Memory B cell (primary cell): ENCODE measurements around the gene VAMP2.

Experiments
- ATAC-seq: fragments of 150-1000 bp; cut with Tn5 transposase; 2 replicates; pipeline ENCODE4 v1.10.0; 2021; ENCODE audit warnings: low read depth, mild to moderate bottlenecking, moderate library complexity
- DNase-seq, 2 donors: peaks; one replicate each; pipeline ENCODE4 v3.0.0; 2022; ENCODE audit warnings: low spot score in 2 of 2
- H3K27ac Mint-ChIP-seq: one replicate; pipeline ENCODE4 v1.8.0; 2022; ENCODE audit warnings: mild to moderate bottlenecking, moderate library complexity, mixed read lengths
- H3K27me3 Mint-ChIP-seq: one replicate; pipeline ENCODE4 v1.8.0; 2022; ENCODE audit warnings: mixed read lengths
- H3K36me3 Mint-ChIP-seq: one replicate; pipeline ENCODE4 v1.8.0; 2022; ENCODE audit warnings: mild to moderate bottlenecking, mixed read lengths
- H3K4me1 Mint-ChIP-seq: one replicate; pipeline ENCODE4 v1.8.0; 2022; ENCODE audit warnings: mixed read lengths
- H3K4me3 Mint-ChIP-seq: one replicate; pipeline ENCODE4 v1.8.0; 2022; ENCODE audit warnings: mild to moderate bottlenecking, moderate library complexity, mixed read lengths
- H3K9me3 Mint-ChIP-seq: one replicate; pipeline ENCODE4 v1.8.0; 2022; ENCODE audit warnings: mixed read lengths

VAMP2 gene

DNA sequence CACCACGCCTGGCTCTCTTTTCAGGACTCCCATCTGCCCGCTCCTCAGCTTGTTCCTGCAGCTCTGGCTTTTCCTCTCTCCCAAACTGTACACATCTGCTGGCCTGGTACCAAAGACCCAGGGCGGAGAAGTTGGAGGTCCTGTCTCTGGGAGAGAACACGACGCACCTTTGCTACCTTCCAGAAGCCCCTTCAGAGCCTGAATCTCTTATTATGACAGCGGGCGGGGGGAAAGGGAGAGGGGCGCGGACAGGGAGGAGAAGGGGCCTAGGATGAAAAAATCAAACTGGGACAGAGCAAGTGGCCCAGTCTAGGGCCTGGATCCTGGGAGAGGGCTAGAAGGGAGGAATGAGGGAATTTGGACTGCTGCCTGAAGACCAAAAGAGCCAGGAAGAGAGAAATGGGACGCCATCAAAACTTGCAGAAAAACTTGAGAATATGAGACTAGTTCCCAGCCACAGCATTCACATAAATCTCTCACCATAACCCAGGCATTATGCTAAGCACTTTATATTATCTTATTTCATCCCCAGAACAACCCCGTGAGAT, 8.1 kb downstream of the VAMP2 start:
- no peak overlapping the region for H3K27ac Mint-ChIP-seq
- H3K4me3 Mint-ChIP-seq: no peak overlapping the region
- H3K36me3 Mint-ChIP-seq: peaks cover 2% of the 10 kb centered on the region
- no peak for ATAC-seq
- H3K27me3 Mint-ChIP-seq: no peaks in the 10 kb centered on the region
- H3K4me1 Mint-ChIP-seq: peaks cover 42% of the 10 kb centered on the region
- no peaks in the 10 kb centered on the region for H3K9me3 Mint-ChIP-seq
- DNase-seq: no peak

DNA sequence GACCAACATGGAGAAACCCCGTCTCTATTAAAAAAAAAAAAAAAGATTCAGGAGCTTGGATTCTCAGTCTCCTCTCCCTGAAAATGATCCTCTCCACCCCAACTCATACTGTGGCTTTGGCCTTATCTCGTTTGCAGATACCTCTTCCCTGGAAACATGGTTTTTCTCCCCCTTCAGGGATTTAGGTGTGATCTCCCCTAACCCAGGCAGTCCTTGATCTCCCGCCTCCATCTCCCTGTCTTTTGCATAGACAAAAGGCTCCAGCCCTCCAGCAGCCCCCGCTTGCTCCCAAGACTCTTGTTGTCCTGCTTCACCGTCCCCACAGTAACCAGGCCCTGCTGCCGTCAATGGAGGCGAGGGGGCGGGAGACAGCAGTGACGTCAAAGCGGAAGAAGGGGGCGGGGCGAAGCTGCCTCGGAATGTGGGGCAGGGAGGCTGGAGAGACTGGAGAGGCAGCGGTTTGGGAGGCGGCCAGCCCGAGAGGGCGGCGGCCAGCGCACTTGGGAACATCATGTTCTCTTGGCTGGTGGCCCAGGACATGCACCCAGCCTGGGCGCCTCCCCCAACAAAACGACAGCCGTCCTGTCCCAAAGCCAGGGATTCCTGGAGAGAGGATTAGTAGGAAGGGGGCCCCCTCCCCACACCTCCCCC, 8.7 kb downstream of the VAMP2 start:
- Mint-ChIP-seq H3K4me1 (peaks cover 43% of the 10 kb centered on the region), H3K27me3 (no peaks in the 10 kb centered on the region), H3K27ac (no peak overlapping the region), H3K4me3 (peak overlapping the region; percentile 43), H3K36me3 (peaks cover 6% of the 10 kb centered on the region), H3K9me3 (no peaks in the 10 kb centered on the region)
- ATAC-seq (no peak), DNase-seq (peak; percentile 80 to 85)

DNA sequence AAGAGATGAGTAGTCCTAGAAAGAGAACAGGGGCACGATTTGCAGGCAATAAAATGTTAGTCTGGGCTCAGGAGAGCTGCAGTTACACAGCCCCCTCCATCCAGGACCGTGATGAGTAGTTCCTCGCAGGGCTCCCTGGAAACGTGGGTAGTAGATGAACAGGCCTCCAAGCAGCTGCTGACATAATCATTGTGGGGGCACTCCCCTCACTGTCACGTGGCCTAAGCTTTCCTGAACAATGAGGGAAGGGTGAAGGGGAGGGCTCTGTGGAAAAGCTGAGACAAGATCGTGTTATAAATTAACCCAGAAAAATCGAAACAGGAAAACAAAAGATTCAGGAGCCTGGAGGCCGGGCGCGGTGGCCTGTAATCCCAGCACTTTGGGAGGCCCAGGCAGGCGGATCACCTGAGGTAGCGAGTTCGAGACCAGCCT, 9.2 kb downstream of the VAMP2 start:
- peaks cover 8% of the 10 kb centered on the region for H3K36me3 Mint-ChIP-seq
- H3K4me1 Mint-ChIP-seq: peaks cover 39% of the 10 kb centered on the region
- no peak for ATAC-seq
- H3K4me3 Mint-ChIP-seq: peak overlapping the region; percentile 12
- H3K27ac Mint-ChIP-seq: no peak overlapping the region
- H3K9me3 Mint-ChIP-seq: no peaks in the 10 kb centered on the region
- peak in 1 of 2 donors; percentile 24 for DNase-seq
- H3K27me3 Mint-ChIP-seq: no peaks in the 10 kb centered on the region

DNA sequence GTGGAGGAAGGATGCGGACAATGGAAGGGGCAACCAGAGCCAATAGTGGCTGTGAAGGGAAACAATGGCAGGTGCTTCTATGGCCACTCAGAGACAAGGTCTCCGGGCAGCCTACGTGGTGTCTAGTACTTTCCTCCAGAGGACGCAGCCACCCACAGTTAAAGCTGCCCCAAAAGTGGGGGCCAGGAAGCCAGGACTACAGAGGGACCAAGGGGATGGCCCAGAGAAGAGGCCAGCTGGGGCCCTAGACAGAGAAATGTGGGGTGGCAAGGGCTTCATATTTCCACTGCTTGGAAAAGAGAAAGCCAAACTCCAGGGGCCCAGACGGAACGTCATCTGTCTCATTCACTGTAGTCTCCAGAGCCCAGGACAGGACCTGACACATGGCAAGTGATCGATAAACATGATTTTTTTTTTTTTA, 9.7 kb downstream of the VAMP2 start:
- no peaks in the 10 kb centered on the region for H3K9me3 Mint-ChIP-seq
- no peaks in the 10 kb centered on the region for H3K27me3 Mint-ChIP-seq
- no peak for DNase-seq
- peak overlapping the region; percentile 12 for H3K4me3 Mint-ChIP-seq
- H3K36me3 Mint-ChIP-seq: peaks cover 12% of the 10 kb centered on the region
- no peak for ATAC-seq
- H3K27ac Mint-ChIP-seq: no peak overlapping the region
- peaks cover 38% of the 10 kb centered on the region for H3K4me1 Mint-ChIP-seq

DNA sequence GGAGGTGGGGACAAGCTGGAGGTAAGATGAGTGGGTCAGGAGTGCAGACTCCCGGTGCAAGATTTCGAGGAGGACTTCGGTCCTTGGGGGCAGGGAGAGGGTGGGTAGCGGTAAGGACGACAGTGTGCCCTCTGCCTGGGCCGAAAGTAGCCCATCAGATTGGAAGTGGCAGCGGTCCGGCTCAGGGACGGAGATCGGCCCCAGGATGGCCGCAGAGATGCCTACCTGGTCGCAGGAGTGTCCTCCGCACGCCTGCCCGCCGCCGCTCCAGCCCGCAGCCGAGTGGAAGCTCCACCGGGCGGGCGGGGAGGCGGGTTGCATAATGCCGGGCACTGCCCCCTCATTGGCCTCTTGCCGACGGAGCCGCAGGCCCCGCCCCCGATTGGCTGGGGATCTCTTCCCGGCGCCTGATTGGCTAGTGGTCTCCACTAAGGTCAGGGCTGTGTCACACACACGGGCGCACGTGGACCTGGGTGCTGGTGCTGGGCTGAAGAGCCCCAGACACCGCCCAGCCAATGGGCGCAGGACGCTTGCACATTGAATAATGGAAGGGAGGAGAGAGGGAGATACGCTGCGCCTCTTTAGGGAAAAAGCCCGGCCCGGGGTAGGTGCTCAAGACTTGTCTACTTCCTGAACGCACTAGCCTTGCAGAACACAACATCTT, 10.5 kb downstream of the VAMP2 start, which contains the start of gene PER1:
PER1 (minus strand) TSS at position 293 of the 664 bp plus-strand sequence. CDS start 1,698 bp downstream, outside the sequence.
- Mint-ChIP-seq H3K4me3 (peak within 1 kb of the TSS; percentile 84), H3K4me1 (peaks cover 38% of the 10 kb centered on the region), H3K27ac (peak within 1 kb of the TSS; percentile 91), H3K36me3 (peaks cover 17% of the 10 kb centered on the region), H3K9me3 (no peaks in the 10 kb centered on the region), H3K27me3 (no peaks in the 10 kb centered on the region)
- ATAC-seq (peak; percentile 1), DNase-seq (peak; percentile 62)

DNA sequence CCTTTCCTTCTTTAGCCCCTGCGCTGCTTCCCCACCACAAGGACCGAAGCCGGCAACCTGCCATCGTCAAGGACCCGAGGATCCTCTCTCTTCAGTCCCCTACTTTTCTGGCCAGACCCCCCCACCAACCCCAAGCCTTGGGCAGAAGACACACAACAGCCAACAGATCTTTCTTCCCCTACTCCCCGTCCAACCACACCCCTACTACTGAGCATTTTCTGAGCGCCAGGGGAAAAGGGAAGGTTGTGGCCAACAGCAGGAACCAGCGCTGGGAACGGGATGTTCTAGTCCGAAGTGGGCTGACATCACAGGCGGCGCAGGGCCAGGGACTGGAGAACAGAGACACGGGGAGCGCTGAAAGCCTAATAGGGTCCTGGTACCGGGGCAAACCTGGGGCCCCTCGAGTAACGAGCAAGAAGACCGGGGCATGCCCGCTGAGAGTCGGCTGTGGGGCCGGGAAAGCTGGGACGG, 11.1 kb downstream of the VAMP2 start:
- H3K27me3 Mint-ChIP-seq: no peaks in the 10 kb centered on the region
- H3K4me1 Mint-ChIP-seq: peaks cover 41% of the 10 kb centered on the region
- peaks cover 21% of the 10 kb centered on the region for H3K36me3 Mint-ChIP-seq
- no peaks in the 10 kb centered on the region for H3K9me3 Mint-ChIP-seq
- peak overlapping the region; percentile 84 for H3K4me3 Mint-ChIP-seq
- H3K27ac Mint-ChIP-seq: peak overlapping the region; percentile 91
- DNase-seq: peak in 1 of 2 donors; percentile 49
- ATAC-seq: no peak

DNA sequence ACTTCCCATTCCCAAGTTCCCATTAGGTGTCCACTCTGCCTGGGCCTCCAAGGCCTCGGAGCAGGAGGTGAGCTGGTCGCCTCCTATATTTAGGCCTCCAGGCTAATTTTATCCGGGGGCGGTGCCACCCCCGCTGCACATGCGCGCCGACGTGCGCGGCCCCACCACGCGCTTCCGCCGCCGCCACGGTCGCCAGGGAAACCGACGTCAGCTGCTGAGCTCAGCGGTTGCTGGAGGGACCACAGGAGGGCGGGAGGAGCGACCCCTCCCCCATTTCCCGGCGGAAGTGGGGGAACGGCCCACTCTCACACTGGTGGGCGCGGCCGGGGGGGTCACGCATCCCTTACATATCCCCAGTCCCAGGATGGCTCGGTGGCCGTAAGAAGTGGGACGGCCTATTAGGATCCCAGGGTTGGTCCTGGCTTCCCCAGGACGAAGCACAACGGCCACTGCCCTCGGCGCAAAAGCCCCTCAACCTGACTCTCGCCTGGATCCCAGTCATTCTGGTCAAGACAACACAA, 11.6 kb downstream of the VAMP2 start:
- peak; percentile 86 to 91 for DNase-seq
- no peaks in the 10 kb centered on the region for H3K9me3 Mint-ChIP-seq
- H3K27me3 Mint-ChIP-seq: no peaks in the 10 kb centered on the region
- peak; percentile 68 for ATAC-seq
- H3K4me1 Mint-ChIP-seq: peaks cover 41% of the 10 kb centered on the region
- peak overlapping the region; percentile 91 for H3K27ac Mint-ChIP-seq
- H3K36me3 Mint-ChIP-seq: peaks cover 26% of the 10 kb centered on the region
- peak overlapping the region; percentile 84 for H3K4me3 Mint-ChIP-seq

DNA sequence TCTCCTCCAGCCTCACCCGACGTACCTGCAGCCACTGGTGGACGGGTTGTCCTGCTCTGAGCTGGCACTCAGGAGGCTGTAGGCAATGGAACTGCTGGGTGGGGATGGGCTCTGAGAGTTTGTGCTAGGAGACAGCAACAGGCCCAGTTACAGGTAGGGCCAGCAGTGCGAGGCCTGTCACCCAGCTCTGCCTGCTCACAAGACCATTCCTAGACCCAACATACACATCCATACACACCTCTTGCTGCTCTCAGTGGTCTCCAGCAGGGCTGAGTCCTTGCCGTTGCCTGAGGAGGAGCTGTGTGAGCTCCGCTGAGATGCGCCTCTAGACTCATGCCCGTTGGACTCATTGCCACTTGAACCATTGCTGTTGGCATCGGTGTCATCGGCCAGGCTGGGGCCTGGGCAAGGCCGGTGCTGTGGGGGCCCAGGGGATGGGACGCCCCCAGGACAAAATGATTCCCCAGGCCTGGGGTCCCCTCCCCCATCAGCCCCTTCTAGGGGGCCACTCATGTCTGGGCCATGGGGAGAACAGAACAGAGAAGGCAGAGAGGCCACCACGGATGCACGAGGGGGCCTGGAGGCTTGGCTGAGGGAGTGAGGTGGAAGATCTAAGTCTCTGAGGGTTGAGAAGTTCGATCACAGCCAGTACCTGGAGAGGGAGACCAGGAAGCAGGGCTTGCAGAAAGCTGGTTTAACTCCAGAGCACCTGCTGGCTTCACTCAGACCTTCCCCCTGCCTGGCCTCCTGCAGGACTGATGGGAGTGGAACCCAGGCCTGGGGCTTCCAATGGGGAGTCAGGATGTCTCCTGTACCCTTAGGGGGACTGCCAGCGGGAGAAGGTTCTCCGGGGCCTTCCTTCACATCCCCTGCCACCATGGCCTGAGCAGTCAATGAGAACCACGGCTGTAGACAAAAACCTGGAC, 12.3 kb downstream of the VAMP2 start:
- Mint-ChIP-seq H3K9me3 (no peaks in the 10 kb centered on the region), H3K4me1 (peaks cover 40% of the 10 kb centered on the region), H3K36me3 (peaks cover 29% of the 10 kb centered on the region), H3K27ac (peak overlapping the region; percentile 91), H3K4me3 (peak overlapping the region; percentile 84), H3K27me3 (no peaks in the 10 kb centered on the region)
- DNase-seq (no peak), ATAC-seq (no peak)

DNA sequence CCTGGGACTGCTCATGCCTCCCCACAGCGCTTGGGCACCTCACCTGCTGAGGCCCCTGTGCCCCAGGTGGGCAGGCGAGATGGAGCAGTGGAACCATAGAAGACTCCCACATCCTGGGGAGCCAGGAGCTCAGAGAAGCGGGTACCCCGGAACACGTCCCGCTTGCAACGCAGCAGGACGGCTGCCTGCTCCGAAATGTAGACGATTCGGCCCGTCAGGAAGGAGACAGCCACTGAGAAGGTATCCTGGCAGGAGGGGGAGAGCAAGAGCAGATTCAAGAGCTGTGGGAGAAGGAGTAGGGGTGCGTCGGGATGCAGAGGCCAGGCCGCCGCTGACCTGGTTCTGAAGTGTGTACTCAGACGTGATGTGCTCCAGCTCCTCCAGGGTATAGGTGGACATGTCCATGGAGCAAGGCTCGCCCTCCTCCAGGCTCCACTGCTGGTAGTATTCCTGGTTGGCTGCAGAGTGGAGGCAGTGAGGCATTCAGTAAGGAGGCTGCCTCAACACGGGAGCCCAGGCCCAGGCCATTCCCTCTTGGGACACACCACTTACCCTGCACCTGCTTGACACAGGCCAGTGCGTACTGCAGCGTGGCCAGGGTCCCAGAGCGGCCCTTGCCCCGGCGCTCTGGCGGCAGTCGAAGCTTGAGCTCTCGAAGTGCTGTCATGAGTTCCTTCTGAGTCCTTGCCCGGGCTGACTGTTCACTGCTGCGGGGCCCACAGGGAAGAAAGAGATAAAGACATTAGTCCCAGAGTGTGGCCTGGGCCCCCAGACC, 13.1 kb downstream of the VAMP2 start:
- Mint-ChIP-seq H3K27me3 (no peaks in the 10 kb centered on the region), H3K4me3 (peak overlapping the region; percentile 19), H3K36me3 (peaks cover 29% of the 10 kb centered on the region), H3K27ac (peak overlapping the region; percentile 91), H3K4me1 (peaks cover 33% of the 10 kb centered on the region), H3K9me3 (no peaks in the 10 kb centered on the region)
- DNase-seq (no peak), ATAC-seq (no peak)

DNA sequence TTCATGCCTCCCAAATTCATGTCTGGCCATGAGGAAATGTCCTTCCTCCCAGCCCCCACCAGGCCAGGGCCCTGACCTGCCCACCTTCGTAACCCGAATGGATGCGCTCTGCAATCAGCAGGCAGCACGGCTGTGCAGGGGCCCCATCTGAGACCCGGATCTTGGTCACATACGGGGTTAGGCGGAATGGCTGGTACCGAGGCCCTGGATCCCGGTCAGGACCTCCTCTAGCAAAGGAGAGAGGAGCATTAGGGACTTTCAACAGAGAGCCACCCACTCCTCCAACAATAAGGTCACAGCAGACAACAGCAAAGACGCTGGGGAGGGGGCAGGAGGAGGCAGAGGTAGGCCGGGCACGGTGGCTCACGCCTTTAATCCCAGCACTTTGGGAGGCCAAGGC, 14.2 kb downstream of the VAMP2 start:
- Mint-ChIP-seq H3K27me3 (no peaks in the 10 kb centered on the region), H3K36me3 (peaks cover 31% of the 10 kb centered on the region), H3K27ac (peak overlapping the region; percentile 91), H3K4me3 (no peak overlapping the region), H3K4me1 (peaks cover 26% of the 10 kb centered on the region), H3K9me3 (no peaks in the 10 kb centered on the region)
- no peak for ATAC-seq
- DNase-seq: no peak

DNA sequence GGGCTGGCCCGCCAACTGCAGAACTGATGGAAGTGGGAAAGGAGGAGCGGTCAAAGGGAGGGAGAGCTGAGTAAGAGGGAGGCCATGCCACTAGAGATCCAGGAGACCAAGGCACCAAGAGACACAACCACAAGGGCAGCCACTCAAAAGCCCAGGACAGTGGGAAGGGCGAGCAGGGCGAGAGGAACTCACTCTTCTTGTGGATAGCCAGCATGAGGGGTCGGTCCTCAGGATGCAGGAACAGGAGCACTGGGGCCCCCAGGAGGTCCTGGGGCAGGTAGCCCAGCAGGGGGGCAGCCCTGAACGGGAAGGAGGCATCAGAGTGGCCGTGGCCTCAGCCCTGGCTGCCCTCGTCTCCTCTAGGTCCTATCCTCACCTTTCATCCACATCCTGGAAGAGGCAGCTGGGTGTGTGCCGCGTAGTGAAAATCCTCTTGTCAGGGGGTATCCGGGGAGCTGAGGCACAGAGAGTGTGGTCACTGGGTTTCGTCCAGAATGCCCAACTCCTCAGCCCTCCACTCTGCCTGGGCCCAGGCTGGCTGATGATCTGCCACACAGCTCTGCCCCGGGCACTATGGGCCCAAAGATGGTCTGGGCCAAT, 14.8 kb downstream of the VAMP2 start:
- H3K9me3 Mint-ChIP-seq: no peaks in the 10 kb centered on the region
- peak overlapping the region; percentile 91 for H3K27ac Mint-ChIP-seq
- no peak for ATAC-seq
- no peak overlapping the region for H3K4me3 Mint-ChIP-seq
- no peaks in the 10 kb centered on the region for H3K27me3 Mint-ChIP-seq
- DNase-seq: peak in 1 of 2 donors; percentile 22
- H3K4me1 Mint-ChIP-seq: peaks cover 22% of the 10 kb centered on the region
- peaks cover 31% of the 10 kb centered on the region for H3K36me3 Mint-ChIP-seq

DNA sequence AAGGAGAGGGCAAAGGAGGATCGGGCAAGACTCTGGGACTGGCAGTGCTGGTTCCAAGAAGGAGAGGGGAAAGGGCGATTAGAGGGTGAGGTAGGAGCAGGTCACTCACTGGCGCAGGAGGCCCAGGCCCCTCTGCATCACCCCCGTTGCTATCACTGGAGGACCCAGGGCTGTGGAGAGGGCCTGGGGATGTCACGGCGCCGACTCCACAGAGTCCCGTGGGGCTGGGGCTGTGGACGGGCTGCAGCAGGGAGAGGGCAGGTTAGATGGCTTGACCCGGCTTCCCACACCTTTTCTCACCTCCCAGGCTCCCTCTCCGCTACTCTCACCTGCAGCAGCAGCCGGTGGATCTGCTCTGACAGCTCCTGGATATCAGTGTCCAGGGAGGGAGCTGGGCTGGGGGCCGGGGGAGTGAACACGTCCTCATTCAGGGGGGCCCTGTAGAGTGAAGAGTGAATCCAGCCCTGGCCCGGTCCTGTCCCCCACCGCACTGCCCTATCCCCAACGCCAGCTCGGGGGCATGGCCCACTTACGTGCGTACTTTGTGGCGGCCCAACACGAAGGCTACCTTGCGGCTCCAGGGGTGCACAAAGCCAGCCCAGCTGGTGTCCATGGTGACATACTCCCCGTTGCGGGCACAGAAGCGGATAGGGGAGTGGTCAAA, 15.5 kb downstream of the VAMP2 start:
- peak overlapping the region; percentile 91 for H3K27ac Mint-ChIP-seq
- peaks cover 20% of the 10 kb centered on the region for H3K4me1 Mint-ChIP-seq
- peaks cover 34% of the 10 kb centered on the region for H3K36me3 Mint-ChIP-seq
- ATAC-seq: no peak
- no peaks in the 10 kb centered on the region for H3K27me3 Mint-ChIP-seq
- peak in 1 of 2 donors; percentile 26 for DNase-seq
- no peaks in the 10 kb centered on the region for H3K9me3 Mint-ChIP-seq
- H3K4me3 Mint-ChIP-seq: no peak overlapping the region
